GM19238 (cell line): ENCODE results near the gene MKRN2.
"Not testable (repeated sequence)": the region's sequence is repeated elsewhere in the genome, so short reads cannot be mapped to it uniquely, and the experiment has no call there.

Experiments
- DNase-seq: peaks from one replicate; pipeline ENCODE4 v3.0.0; 2011; ENCODE audit warnings: low spot score; ENCODE audit not compliant: insufficient read length

Gene MKRN2

GRCh38 chr3:12588039-12589009 lies 31.4 kb downstream of the MKRN2 start:
- DNase-seq, result no peak

GRCh38 chr3:12590096-12590495 lies 33.2 kb downstream of the MKRN2 start:
- no peak for DNase-seq

GRCh38 chr3:12591456-12591855 lies 34.6 kb downstream of the MKRN2 start:
- no peak for DNase-seq

- DNase-seq, result no peak
These were observed 35.3 kb downstream of the MKRN2 start for GRCh38 chr3:12591997-12592715.

- no peak for DNase-seq
These were observed 36.6 kb downstream of the MKRN2 start for GRCh38 chr3:12593473-12593872.

GRCh38 chr3:12598890-12599289 lies 42.0 kb downstream of the MKRN2 start:
- no peak for DNase-seq

GRCh38 chr3:12601072-12601471 lies 44.2 kb downstream of the MKRN2 start:
- DNase-seq, result no peak

GRCh38 chr3:12603969-12604368 lies 47.1 kb downstream of the MKRN2 start:
- no peak for DNase-seq

- no peak for DNase-seq
These were observed 51.5 kb downstream of the MKRN2 start for GRCh38 chr3:12608376-12608775.

- no peak for DNase-seq
These were observed 54.2 kb downstream of the MKRN2 start for GRCh38 chr3:12611117-12611516.

GRCh38 chr3:12612514-12613226 lies 55.8 kb downstream of the MKRN2 start:
- no peak for DNase-seq

- DNase-seq, result no peak
These were observed 56.4 kb downstream of the MKRN2 start for GRCh38 chr3:12613250-12613649.

GRCh38 chr3:12615266-12615665 lies 58.4 kb downstream of the MKRN2 start:
- DNase-seq, result no peak

- no peak for DNase-seq
These were observed 61.5 kb downstream of the MKRN2 start for GRCh38 chr3:12618426-12618825.

GRCh38 chr3:12620305-12620704 lies 63.4 kb downstream of the MKRN2 start:
- DNase-seq, result no peak

GRCh38 chr3:12620729-12621128 lies 63.8 kb downstream of the MKRN2 start:
- no peak for DNase-seq

GRCh38 chr3:12622335-12622734 lies 65.4 kb downstream of the MKRN2 start:
- no peak for DNase-seq

- DNase-seq, result no peak
These were observed 67.2 kb downstream of the MKRN2 start for GRCh38 chr3:12624056-12624455.

GRCh38 chr3:12624964-12625363 lies 68.1 kb downstream of the MKRN2 start:
- DNase-seq, result not testable (repeated sequence)

GRCh38 chr3:12627370-12627769 lies 70.5 kb downstream of the MKRN2 start:
- no peak for DNase-seq

GRCh38 chr3:12628813-12629212 lies 71.9 kb downstream of the MKRN2 start:
- DNase-seq, result no peak

- DNase-seq, result no peak
These were observed 72.7 kb downstream of the MKRN2 start for GRCh38 chr3:12629560-12629959.
